H1 (cell line): ENCODE results near the gene RFXANK. TPM values are rescaled to one million over a fixed set of nuclear protein-coding genes. Genes with fewer than 3 reads are reported as not detected.

ENCODE experiments used
- CTCF ChIA-PET: fragments of 300-600 bp; sonication (Branson Sonifier 250); formaldehyde crosslinking; loops from one replicate; lab custom pipeline; 2021; ENCODE audit not compliant: partially characterized antibody; lab: Charles Lee
- POLR2A ChIA-PET: fragments of 300-600 bp; sonication (Branson Sonifier 250); formaldehyde crosslinking; loops from one replicate; lab custom pipeline; 2021; ENCODE audit warnings: inconsistent platforms; ENCODE audit not compliant: partially characterized antibody; lab: Charles Lee
- DNase-seq, 2 experiments: peaks; one replicate each; pipeline versions ENCODE4 v3.0.0 to v3.0.0-alpha.2; 2010 to 2022; ENCODE audit warnings: low spot score in 2 of 2, low read depth in 1 of 2, mixed read lengths in 1 of 2
- FAIRE-seq: peaks from 2 replicates; lab custom pipeline; 2011; peaks lifted over from hg19 to GRCh38; lab: Jason Lieb, UNC
- H2AFZ ChIP-seq: 2 replicates; pipeline ENCODE4 v1.8.1; 2012; ENCODE audit warnings: low read length, inconsistent platforms
- H2AK5ac ChIP-seq: 2 replicates; pipeline ENCODE4 v1.6.1; 2013; ENCODE audit warnings: low read depth, low read length
- H2BK120ac ChIP-seq: replicated peaks from 2 replicates; pipeline ENCODE3; 2013; ENCODE audit warnings: low read depth, low read length, inconsistent platforms
- H2BK12ac ChIP-seq: 2 replicates; pipeline ENCODE4 v1.6.1; 2013; ENCODE audit warnings: low read depth, low read length
- H2BK15ac ChIP-seq: 2 replicates; pipeline ENCODE4 v1.6.1; 2013; ENCODE audit warnings: low read length
- H2BK20ac ChIP-seq: 2 replicates; pipeline ENCODE4 v1.6.1; 2013; ENCODE audit warnings: low read length
- H2BK5ac ChIP-seq: 2 replicates; pipeline ENCODE4 v1.6.1; 2013; ENCODE audit warnings: low read depth, low read length
- H3K14ac ChIP-seq: 2 replicates; pipeline ENCODE4 v1.6.1; 2013; ENCODE audit warnings: inconsistent platforms; ENCODE audit not compliant: insufficient read length
- H3K18ac ChIP-seq: 2 replicates; pipeline ENCODE4 v1.6.1; 2013; ENCODE audit warnings: low read length; ENCODE audit errors: extremely low read depth
- H3K23ac ChIP-seq: 2 replicates; pipeline ENCODE4 v1.6.1; 2013; ENCODE audit warnings: inconsistent platforms; ENCODE audit not compliant: insufficient read length
- H3K23me2 ChIP-seq: 2 replicates; pipeline ENCODE4 v1.6.1; 2013; ENCODE audit warnings: low read depth, low read length
- H3K27ac ChIP-seq: 2 replicates; pipeline ENCODE4 v1.6.1; 2011; ENCODE audit warnings: low read depth, low read length, inconsistent platforms
- H3K27me3 ChIP-seq, 4 experiments: replicated peaks in 1 of 4; 1 replicate in 1 of 4; 2 replicates in 3 of 4; pipeline versions ENCODE4 v1.6.1 to v1.8.1; 2011 to 2013; ENCODE audit warnings: low read length in 3 of 4, mild to moderate bottlenecking in 3 of 4, inconsistent platforms in 2 of 4, mixed read lengths in 2 of 4, moderate library complexity in 1 of 4; ENCODE audit not compliant: control insufficient read depth in 3 of 4, insufficient read depth in 3 of 4; ENCODE audit errors: extremely low read depth in 1 of 4
- H3K36me3 ChIP-seq, 4 experiments: 2 replicates each; pipeline versions ENCODE4 v1.6.1 to v1.8.1; 2011 to 2013; ENCODE audit warnings: mild to moderate bottlenecking in 4 of 4, low read length in 3 of 4, moderate library complexity in 2 of 4, control low read depth in 1 of 4, inconsistent platforms in 1 of 4; ENCODE audit not compliant: insufficient read depth in 4 of 4, control insufficient read depth in 2 of 4
- H3K4ac ChIP-seq: replicated peaks from 2 replicates; pipeline ENCODE3; 2013; ENCODE audit warnings: low read length, low read depth, mixed read lengths, inconsistent platforms; ENCODE audit not compliant: insufficient read length
- H3K4me1 ChIP-seq, 4 experiments: replicated peaks in 1 of 4; 1 replicate in 1 of 4; 2 replicates in 3 of 4; pipeline versions ENCODE4 v1.6.1 to v1.8.1; 2011 to 2013; ENCODE audit warnings: low read length in 3 of 4, inconsistent platforms in 2 of 4, mixed read lengths in 1 of 4; ENCODE audit not compliant: insufficient read depth in 4 of 4, control insufficient read depth in 3 of 4
- H3K4me2 ChIP-seq, 2 experiments: 2 replicates each; pipeline versions ENCODE4 v1.6.1 to v1.8.1; 2011 to 2013; ENCODE audit warnings: low read depth in 2 of 2, low read length in 2 of 2, control low read depth in 1 of 2, inconsistent platforms in 1 of 2, mild to moderate bottlenecking in 1 of 2; ENCODE audit not compliant: insufficient read depth in 1 of 2
- H3K4me3 ChIP-seq, 4 experiments: fragments of 200-600, 300-600 bp in 1 of 4; sonication (generic), shearing (Covaris generic), sonication (Bioruptor Twin) in 1 of 4; 2 replicates each; pipeline versions ENCODE4 v1.5.1 to v1.8.1; 2011 to 2016; ENCODE audit warnings: low read length in 4 of 4, low read depth in 3 of 4, control low read depth in 2 of 4, inconsistent platforms in 2 of 4, mild to moderate bottlenecking in 2 of 4, mixed read lengths in 1 of 4, moderate library complexity in 1 of 4; ENCODE audit not compliant: insufficient read depth in 2 of 4; ENCODE audit errors: extremely low read depth in 1 of 4
- H3K56ac ChIP-seq: replicated peaks from 2 replicates; pipeline ENCODE3; 2013; ENCODE audit warnings: low read depth, mild to moderate bottlenecking, mixed read lengths, low read length, inconsistent platforms; ENCODE audit not compliant: insufficient read length
- H3K79me1 ChIP-seq: 2 replicates; pipeline ENCODE4 v1.6.1; 2013; ENCODE audit warnings: low read depth, low read length, control low read depth
- H3K79me2 ChIP-seq, 2 experiments: 2 replicates each; pipeline versions ENCODE4 v1.6.1 to v1.8.1; 2012 to 2013; ENCODE audit warnings: low read length in 2 of 2, mild to moderate bottlenecking in 2 of 2, inconsistent platforms in 1 of 2; ENCODE audit not compliant: insufficient read depth in 2 of 2, control insufficient read depth in 1 of 2
- H3K9ac ChIP-seq, 4 experiments: replicated peaks in 1 of 4; 1 replicate in 1 of 4; 2 replicates in 3 of 4; pipeline versions ENCODE4 v1.6.1 to v1.8.1; 2011 to 2013; ENCODE audit warnings: low read depth in 3 of 4, low read length in 3 of 4, control low read depth in 2 of 4, mild to moderate bottlenecking in 2 of 4, moderate library complexity in 2 of 4, inconsistent platforms in 1 of 4; ENCODE audit errors: extremely low read depth in 1 of 4
- H3K9me3 ChIP-seq, 2 experiments: 2 replicates each; pipeline versions ENCODE4 v1.6.1 to v1.8.1; 2012 to 2013; ENCODE audit warnings: mild to moderate bottlenecking in 2 of 2, moderate library complexity in 2 of 2, control low read depth in 1 of 2, inconsistent platforms in 1 of 2, low read depth in 1 of 2, low read length in 1 of 2, mixed read lengths in 1 of 2; ENCODE audit not compliant: insufficient read depth in 2 of 2
- H4K20me1 ChIP-seq, 2 experiments: replicated peaks in 1 of 2; 2 replicates each; pipeline versions ENCODE3 to v1.8.1; 2011 to 2013; ENCODE audit warnings: inconsistent platforms in 2 of 2, low read length in 2 of 2, mild to moderate bottlenecking in 1 of 2; ENCODE audit not compliant: insufficient read depth in 2 of 2, control insufficient read depth in 1 of 2
- H4K5ac ChIP-seq: 2 replicates; pipeline ENCODE4 v1.6.1; 2013; ENCODE audit warnings: low read length, low read depth, mixed read lengths, inconsistent platforms; ENCODE audit not compliant: insufficient read length
- H4K8ac ChIP-seq: 2 replicates; pipeline ENCODE4 v1.8.0; 2013; ENCODE audit warnings: mild to moderate bottlenecking, moderate library complexity, low read length, inconsistent platforms; ENCODE audit not compliant: insufficient read depth; ENCODE audit errors: extremely low read depth
- H4K91ac ChIP-seq: replicated peaks from 2 replicates; pipeline ENCODE3; 2013; ENCODE audit warnings: low read length, mixed read lengths, inconsistent platforms; ENCODE audit not compliant: insufficient read length
- E2F6 ChIP-seq: IDR thresholded peaks from 2 replicates; pipeline ENCODE4 v1.6.1; 2012; ENCODE audit warnings: inconsistent platforms
- SP4 ChIP-seq: IDR thresholded peaks from 2 replicates; pipeline ENCODE4 v1.6.1; 2012; ENCODE audit warnings: low read length, inconsistent platforms
- WGBS, 2 experiments: shearing (Covaris generic) in 1 of 2; methylation state at CpG; one replicate each; pipeline versions ENCODE4 v1.1.6 to v1.1.7; 2013 to 2015; ENCODE audit warnings: low lambda C conversion rate in 2 of 2, mixed read lengths in 2 of 2, inconsistent platforms in 1 of 2, low coverage in 1 of 2, missing lambda C conversion rate in 1 of 2; ENCODE audit not compliant: insufficient replicate concordance in 2 of 2, insufficient coverage in 1 of 2, insufficient read length in 1 of 2; ENCODE audit errors: extremely low coverage in 1 of 2, missing lambda C conversion rate in 1 of 2; 5-methylcytosine and 5-hydroxymethylcytosine counted together
- polyA plus RNA-seq, 7 experiments: library from polyadenylated mRNA; depleted of rRNA in 3 of 7; stranded (reverse) in 5 of 7; unstranded in 2 of 7; fragments of >200 nt in 5 of 7; fragments of 200-250 nt in 2 of 7; gene quantifications; 1 replicate in 5 of 7; 2 replicates in 1 of 7; 4 replicates in 1 of 7; pipeline versions ENCODE4 v1.2.1 to v1.2.3, GENCODE V29; 2011 to 2013; ENCODE audit warnings: missing spikeins in 2 of 7, mixed read lengths in 2 of 7
- total RNA-seq: library from RNA; stranded (reverse); fragmentation: NEBNext Ultra II Directional; extraction: Animal tissue kit (Norgen Biotek cat#: 25700); gene quantifications from 2 replicates; pipeline ENCODE4 v1.2.1, GENCODE V29; 2021

Gene RFXANK
- total and polyA plus RNA-seq, 2 of the 8 experiments (the other 6 are each of a cell fraction or from before 2014, with no cell fraction given) = 72.9 to 87.5 TPM

GRCh38 chr19:19213426-19214158, 21.5 kb downstream of the RFXANK start:
- H3K18ac ChIP-seq = no peak overlapping the region
- no peak overlapping the region for H4K8ac ChIP-seq
- no peaks in the 10 kb centered on the region for H3K79me1 ChIP-seq
- no peak overlapping the region for H3K56ac ChIP-seq
- peak overlapping the region in 1 of 2 experiments; percentile 30; a peak in 2 of 4 replicates for H3K4me2 ChIP-seq
- H3K27ac ChIP-seq = no peak overlapping the region
- H3K9ac ChIP-seq = no peak overlapping the region
- peaks cover 11 to 39% (median 34%) of the 10 kb centered on the region in 4 experiments for H3K27me3 ChIP-seq
- H3K23me2 ChIP-seq = peaks cover 3% of the 10 kb centered on the region; the same call in 1 of the 2 replicates
- POLR2A ChIA-PET = interaction anchor here (1.1 to 7.4 kb wide), 3 partner anchors 10 to 192 kb away, joined by 3 to 45 read pairs (median 4); partner anchors contain the start of genes GATAD2A and NR2C2AP
- H4K91ac ChIP-seq = no peak overlapping the region
- H3K36me3 ChIP-seq = no peaks in the 10 kb centered on the region
- no peaks in the 10 kb centered on the region for H3K79me2 ChIP-seq
- peak overlapping the region; percentile 6; the same call in 1 of the 2 replicates for H2BK15ac ChIP-seq
- DNase-seq (no peak), FAIRE-seq (no peak)
- peaks cover 0 to 16% (median 10%) of the 10 kb centered on the region in 4 experiments; a peak in 6 of 7 replicates for H3K4me1 ChIP-seq
- H4K5ac ChIP-seq = no peak overlapping the region
- H3K4me3 ChIP-seq = no peak overlapping the region
- no peak overlapping the region for H2BK20ac ChIP-seq
- H3K4ac ChIP-seq = no peak overlapping the region
- H2BK12ac ChIP-seq = no peak overlapping the region
- WGBS, 2 experiments = 73% methylated on average over 17 of the region's 21 CpGs; no CpG with 5 or more reads in 1 of the 2 experiments
- H2AFZ ChIP-seq = no peak overlapping the region
- H3K23ac ChIP-seq = no peak overlapping the region
- no peak overlapping the region for H2BK120ac ChIP-seq
- no peaks in the 10 kb centered on the region for H3K9me3 ChIP-seq
- CTCF ChIA-PET = interaction anchor here (0.9 to 3.3 kb wide), 4 partner anchors 9 to 98 kb away, joined by 3 to 16 read pairs (median 4); no protein-coding TSS in a partner anchor
- no peak overlapping the region for H3K14ac ChIP-seq
- TF ChIP-seq SP4 = no peak
- no peak for TF ChIP-seq E2F6
- H4K20me1 ChIP-seq = peaks cover 3 to 16% of the 10 kb centered on the region in 2 experiments
- H2BK5ac ChIP-seq = no peak overlapping the region
- H2AK5ac ChIP-seq = peak overlapping the region; percentile 82; the same call in 1 of the 2 replicates
